Measurements from ENCODE around the gene GRIK1.

The GRIK1 gene

DNA sequence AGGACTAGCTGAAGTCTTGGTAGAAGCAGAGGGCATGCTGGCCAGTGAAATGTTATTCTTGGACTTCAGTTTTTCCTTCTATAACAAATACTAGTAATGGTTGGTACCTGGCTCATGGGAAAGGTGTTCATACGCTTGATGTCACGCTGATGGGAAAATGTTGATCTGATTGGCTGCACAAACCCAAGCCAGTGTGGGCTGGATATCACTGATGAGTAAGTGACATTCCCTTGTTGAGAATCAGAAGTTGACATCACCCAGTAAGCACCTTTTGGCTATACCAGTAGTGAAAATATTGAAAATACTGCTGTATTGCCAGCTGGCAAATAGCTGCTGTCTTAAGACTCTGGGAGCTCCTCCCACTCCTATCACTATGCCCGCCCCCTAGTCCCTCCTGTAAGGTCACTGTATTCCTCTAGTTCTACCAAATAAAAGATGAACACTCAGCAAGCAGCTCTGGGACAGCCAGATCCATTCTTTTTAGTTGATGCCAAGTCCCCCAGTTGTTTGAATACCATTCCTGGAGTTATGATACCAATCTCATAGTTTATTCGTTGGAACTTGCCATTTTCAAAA, 168.2 kb downstream of the GRIK1 start:
- no peak for DNase-seq

DNA sequence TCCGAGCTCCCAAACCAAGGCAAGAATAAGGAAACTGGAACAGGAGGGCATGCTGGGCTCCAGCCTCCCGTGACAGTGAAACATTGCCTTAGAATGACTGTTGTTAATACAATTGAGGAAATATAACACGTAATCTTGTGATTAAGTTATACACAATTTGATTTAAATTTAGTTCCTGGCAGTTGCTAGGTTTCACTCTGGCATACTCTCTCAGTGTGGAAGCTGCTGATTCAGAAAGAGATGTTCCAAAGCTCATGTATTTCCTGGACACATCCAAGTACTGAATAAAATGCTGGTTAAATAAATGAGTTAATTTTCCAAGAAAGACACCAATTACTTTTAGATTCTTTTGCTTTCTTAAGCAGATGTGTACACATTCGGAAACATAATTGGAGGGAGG, 176.1 kb downstream of the GRIK1 start:
- DNase-seq: no peak

DNA sequence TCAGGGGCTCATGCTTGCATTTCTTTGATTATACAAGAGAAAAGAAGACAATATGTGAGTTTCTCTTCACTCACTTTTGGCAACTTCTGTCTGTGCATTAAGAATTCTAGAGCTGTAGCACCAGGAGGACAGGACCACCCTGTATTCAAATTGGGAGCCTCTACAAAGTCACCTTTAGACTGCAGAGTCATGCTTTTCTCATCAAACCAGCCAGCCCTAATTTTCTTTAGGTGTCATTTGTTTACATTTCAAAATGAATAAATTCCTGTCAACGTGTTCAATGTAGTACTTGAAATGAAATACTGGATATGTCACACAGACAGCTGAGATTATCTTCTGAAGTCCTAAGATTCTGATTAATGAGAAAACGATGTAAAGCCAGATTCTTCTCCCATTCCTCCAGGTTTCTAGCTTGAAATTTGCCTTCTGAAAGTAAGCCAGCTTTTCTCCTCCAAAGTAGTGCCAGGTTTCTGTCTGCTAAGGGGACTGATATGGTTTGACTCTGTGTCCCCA, 177.2 kb downstream of the GRIK1 start:
- no peak for DNase-seq

DNA sequence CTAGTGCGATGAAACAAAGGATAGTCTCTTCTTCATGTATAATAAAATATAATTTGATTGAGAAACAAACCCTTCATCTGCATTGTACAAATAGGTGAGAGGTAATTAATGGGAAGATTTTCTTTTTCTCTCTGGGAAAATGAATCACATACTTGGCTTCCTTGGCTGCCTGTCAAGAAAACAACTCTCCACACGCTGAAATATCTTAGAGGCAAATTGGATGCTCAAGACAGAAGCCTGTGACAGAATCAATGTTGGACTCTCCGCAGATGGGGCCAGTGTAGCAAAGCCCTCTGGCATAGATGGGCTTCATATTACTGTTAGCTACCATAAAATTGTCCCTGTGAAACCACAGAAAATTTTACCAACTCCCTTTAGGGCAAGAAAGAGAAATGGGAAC, 186.6 kb downstream of the GRIK1 start:
- no peak for DNase-seq

- no peak for DNase-seq
Measured at GRCh38 chr21:29751473-29752185, 188.2 kb downstream of the GRIK1 start.

DNA sequence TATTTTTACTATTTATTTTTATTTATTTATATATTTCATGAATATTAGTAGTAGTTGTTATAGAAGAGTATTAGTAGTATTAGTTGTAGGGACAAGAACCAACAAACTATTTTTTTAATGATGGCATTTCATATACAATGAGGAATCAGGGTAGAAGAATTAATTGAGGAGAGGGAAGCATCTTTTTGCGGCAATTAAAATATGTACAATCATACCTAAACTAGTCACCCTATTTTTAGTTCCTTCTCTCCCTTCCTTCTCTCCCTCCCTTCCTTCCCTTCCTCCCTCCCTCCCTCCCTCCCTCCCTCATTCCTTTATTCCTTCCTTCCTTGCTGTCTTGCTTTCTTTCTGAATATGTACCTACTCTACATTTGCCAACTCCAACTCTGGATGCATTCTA, 189.8 kb downstream of the GRIK1 start:
- DNase-seq: no peak

- no peak for DNase-seq
Measured at GRCh38 chr21:29749223-29749622, 190.6 kb downstream of the GRIK1 start.

- no peak for DNase-seq
Measured at GRCh38 chr21:29748391-29749167, 191.2 kb downstream of the GRIK1 start.

- DNase-seq: no peak
Measured at GRCh38 chr21:29741761-29742160, 198.0 kb downstream of the GRIK1 start.

DNA sequence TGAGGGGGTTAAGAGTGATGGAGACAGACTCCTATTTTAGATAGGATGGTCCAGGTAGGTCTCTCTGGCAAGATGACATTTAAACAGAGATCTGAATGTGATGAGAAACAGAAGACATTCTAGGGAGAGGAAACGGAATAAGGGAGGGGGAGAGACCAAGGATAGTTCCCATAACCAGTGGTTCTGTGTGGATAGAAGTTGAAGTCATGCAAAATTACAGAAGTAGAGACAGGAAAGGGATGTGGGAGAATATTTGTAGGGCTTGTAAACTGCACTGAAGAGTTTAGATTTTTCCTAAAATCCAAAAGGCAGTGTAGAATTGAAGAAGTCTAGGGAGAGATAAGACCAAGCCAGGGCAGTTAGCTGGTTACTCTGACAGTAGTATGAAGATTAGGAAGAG, 200.6 kb downstream of the GRIK1 start:
- no peak for DNase-seq

DNA sequence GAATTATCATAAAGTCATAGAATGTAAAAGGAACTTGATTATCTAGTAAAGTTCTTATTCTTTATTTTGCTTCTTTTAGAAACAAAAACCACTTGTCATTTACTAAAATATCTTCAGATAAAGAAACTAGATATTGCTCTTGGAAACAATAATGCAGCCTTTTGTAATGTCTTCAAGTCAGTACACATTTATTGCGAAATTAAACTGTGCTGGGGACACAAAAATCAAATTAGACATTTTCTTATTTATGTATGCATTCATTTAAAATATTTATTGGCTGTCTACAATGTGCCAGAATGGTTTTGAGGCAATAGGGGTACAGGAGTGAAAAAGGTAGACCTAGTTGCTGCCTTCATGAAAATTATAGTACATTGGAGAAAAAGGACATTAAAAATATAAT, 201.1 kb downstream of the GRIK1 start:
- no peak for DNase-seq

DNA sequence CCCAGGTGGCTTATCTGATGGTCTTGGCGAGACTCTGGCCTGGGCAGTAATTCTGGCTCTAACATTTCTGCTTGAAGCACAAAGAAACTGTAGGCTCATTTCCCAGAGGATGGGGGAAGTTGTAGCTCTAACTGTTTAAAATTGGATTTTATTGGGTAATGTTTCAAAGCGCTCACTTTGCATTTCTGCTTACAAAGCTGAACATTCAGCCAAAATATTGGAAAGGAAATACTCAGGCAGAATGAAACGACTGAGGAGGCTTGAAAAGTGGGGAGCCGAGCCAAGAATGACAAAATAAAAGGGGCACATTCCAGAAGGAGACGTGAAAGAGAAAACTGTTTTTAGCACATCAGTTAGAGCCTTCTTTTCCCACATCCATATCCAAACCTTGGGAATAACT, 202.6 kb downstream of the GRIK1 start:
- DNase-seq: no peak

DNA sequence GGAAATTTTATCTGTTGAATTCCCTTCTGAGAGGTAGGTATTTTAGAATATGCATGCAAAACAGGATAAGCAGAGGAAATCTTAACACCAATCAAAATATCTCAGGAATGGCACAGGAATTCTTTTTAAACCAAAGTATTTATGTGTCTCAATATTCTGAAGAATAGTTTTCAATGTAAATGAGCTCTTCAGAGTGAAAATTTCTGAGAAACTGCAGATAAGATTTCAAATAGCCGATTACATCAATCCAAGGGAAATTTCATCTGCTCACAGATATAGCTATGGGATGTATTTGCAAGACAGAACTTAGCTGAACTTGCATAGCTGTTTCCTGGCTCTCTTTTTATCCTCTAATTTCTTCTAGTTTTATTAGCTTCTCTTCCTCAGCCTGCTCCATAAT, 209.5 kb downstream of the GRIK1 start:
- no peak for DNase-seq

DNA sequence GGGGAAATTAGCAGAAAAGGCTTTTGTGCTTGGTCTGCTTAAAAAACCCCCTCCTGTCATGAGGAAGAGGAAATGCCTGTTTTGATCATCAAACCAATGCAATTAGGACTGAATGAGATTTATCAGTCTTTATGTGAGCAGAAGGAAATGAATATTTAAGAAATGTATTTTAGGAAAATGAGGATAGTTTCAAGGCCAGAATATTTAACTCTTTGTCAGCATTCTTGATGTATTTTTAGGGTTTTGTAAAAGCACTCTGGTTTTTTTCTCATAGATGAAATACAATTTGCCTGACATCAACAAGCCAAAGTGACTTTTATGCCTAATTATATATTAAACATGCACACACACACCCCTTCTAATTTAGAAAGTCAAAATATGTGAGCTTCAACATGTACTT, 213.8 kb downstream of the GRIK1 start:
- DNase-seq: no peak

DNA sequence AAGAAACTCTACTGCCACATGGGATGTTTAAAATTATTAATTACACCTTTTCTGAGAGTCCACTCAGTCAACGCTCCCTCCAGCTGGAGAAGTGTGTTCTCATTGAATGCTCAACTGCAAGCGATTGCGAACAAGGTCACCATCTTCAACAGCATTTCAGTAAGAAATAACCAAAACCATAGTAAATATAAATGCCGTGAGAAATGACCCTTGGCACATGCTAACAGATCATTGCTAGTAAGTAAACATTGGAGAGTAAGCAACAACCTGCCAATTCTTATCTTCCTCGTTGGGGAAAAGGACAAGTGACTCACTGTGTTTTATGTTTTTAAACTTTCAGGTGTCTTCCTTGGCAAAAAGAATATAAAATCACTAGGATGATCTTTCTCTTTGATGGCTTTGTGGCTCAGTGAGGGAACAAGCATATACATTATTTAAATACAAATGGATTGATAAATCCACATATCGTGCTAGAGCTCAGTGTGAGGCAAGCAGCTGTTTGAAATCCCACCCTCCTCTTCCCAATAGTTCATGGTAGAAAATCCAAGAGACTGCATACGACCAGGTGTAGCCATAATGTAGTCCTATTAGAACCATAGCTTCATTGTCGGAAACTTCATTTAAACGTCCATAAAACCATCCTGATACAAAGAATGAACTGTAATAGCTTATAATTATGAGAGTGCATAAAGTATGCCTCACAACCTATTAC, 214.6 kb downstream of the GRIK1 start:
- DNase-seq: no peak

- no peak for DNase-seq
Measured at GRCh38 chr21:29721964-29722363, 217.8 kb downstream of the GRIK1 start.

DNA sequence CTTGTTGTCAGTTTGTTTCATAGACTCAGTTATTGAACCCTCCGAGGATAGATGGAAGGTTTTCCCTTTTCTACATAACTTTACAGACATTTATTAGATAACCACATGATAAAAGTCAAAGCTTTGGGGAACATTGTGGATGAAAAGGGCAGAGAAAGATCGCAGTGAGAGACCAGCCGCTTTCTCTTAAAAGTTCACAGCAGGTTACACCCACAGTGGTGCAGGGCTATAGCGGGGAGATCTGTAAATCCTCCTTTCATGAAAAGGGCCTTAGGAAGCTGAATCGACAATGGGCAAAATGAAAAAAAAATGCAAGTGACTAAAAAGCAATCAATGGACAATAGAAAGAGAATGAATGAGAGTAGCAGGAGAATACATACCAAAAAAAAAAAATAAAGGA, 218.6 kb downstream of the GRIK1 start:
- DNase-seq: no peak

- no peak for DNase-seq
Measured at GRCh38 chr21:29719521-29719920, 220.3 kb downstream of the GRIK1 start.

GRCh38 chr21:29718081-29718815, 221.5 kb downstream of the GRIK1 start:
- no peak for DNase-seq

- DNase-seq: no peak
Measured at GRCh38 chr21:29717659-29718058, 222.1 kb downstream of the GRIK1 start.

- DNase-seq: no peak
Measured at GRCh38 chr21:29716753-29717152, 223.0 kb downstream of the GRIK1 start.

DNA sequence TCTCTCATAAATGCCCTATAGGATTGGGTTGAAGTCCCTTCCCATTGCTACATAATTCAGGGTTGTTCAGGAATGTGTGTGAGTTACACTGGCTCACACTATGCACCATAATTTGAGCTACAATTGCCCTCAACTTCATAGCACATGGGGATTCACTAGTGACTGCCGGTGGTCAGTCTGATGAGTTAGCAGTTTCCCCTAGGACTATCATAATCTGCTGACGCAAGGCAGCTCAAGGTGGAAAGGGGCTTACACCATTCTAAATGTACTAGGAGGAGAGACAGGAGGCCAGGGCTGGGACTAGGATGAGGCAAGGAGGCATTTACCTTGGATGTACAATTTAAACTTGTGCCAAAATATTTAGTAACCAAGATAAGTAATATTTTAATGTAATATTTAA, 224.7 kb downstream of the GRIK1 start:
- DNase-seq: no peak

- no peak for DNase-seq
Measured at GRCh38 chr21:29712818-29713217, 227.0 kb downstream of the GRIK1 start.

Measured in activated CD4-positive, alpha-beta T cell treated with anti-CD3 and anti-CD28 coated beads, Interleukin-10, Interleukin-2, amounts not matched to agents 100 ng/mL and 50 ng/mL, durations not matched to agents 16 hours and 8 hours (primary cell).